ENCODE results near the gene ACVR2A.

- TF ChIP-seq POLR2AphosphoS5 (IDR thresholded peaks at IDR 0.05), result no peak
- TF ChIP-seq, protein P1, sequence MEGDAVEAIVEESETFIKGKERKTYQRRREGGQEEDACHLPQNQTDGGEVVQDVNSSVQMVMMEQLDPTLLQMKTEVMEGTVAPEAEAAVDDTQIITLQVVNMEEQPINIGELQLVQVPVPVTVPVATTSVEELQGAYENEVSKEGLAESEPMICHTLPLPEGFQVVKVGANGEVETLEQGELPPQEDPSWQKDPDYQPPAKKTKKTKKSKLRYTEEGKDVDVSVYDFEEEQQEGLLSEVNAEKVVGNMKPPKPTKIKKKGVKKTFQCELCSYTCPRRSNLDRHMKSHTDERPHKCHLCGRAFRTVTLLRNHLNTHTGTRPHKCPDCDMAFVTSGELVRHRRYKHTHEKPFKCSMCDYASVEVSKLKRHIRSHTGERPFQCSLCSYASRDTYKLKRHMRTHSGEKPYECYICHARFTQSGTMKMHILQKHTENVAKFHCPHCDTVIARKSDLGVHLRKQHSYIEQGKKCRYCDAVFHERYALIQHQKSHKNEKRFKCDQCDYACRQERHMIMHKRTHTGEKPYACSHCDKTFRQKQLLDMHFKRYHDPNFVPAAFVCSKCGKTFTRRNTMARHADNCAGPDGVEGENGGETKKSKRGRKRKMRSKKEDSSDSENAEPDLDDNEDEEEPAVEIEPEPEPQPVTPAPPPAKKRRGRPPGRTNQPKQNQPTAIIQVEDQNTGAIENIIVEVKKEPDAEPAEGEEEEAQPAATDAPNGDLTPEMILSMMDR (IDR thresholded peaks at IDR 0.05), result no peak
- no peak for TF ChIP-seq EP300 (IDR thresholded peaks at IDR 0.05)
Measured at GRCh38 chr2:147855316-147855715, 10.5 kb downstream of the ACVR2A start.
